Thyroid gland (tissue), 4 donors: Measurements from ENCODE around the gene SLC9C2. TPM values are rescaled to one million over a fixed set of nuclear protein-coding genes. Genes with fewer than 3 reads are reported as not detected.

ENCODE experiments used
- DNase-seq, 2 donors: peaks; one replicate each; pipeline ENCODE4 v3.0.0-alpha.2; 2019
- H3K27ac ChIP-seq, 3 donors: fragments of 200-600 bp; sonication (generic); 1 replicate in 2 of 3; 2 replicates in 1 of 3; pipeline ENCODE4 v1.5.1; 2016 to 2019; ENCODE audit warnings: mild to moderate bottlenecking in 1 of 3, moderate library complexity in 1 of 3
- H3K27me3 ChIP-seq: fragments of 200-600 bp; sonication (generic); one replicate; pipeline ENCODE4 v1.5.1; 2019
- H3K36me3 ChIP-seq, 2 donors: fragments of 200-600 bp; sonication (generic); one replicate each; pipeline ENCODE4 v1.5.1; 2016 to 2019
- H3K4me1 ChIP-seq, 2 donors: fragments of 200-600 bp; sonication (generic); one replicate each; pipeline ENCODE4 v1.5.1; 2017 to 2019
- H3K4me3 ChIP-seq, 3 donors: fragments of 200-600 bp; sonication (generic); replicated peaks in 1 of 3; 1 replicate in 2 of 3; 2 replicates in 1 of 3; pipeline ENCODE4 v1.5.1; 2016; ENCODE audit warnings: mild to moderate bottlenecking in 1 of 3
- H3K9me3 ChIP-seq: fragments of 200-600 bp; sonication (generic); one replicate; pipeline ENCODE4 v1.5.1; 2017
- POLR2A ChIP-seq, 2 donors: fragments of 450-650 bp; IDR thresholded peaks; one replicate each; pipeline ENCODE4 v1.6.1; 2017; ENCODE audit warnings: antibody characterized with exemption in 2 of 2, mild to moderate bottlenecking in 2 of 2, moderate library complexity in 1 of 2
- WGBS, 2 donors: methylation state at CpG; one replicate each; pipeline ENCODE4 v1.1.5; 2017; 5-methylcytosine and 5-hydroxymethylcytosine counted together
- intact Hi-C: fragments of 100-400 bp; cut with DNase I; formaldehyde crosslinking; loops from one replicate; pipeline ENCODE4 v1.15.1; 2023
- total RNA-seq, 4 donors: library from RNA; depleted of rRNA; stranded (reverse); fragments of >200 nt; gene quantifications; one replicate each; pipeline ENCODE4 v1.2.3, GENCODE V29; 2016
- TF ChIP-seq, protein P1 (sequence below), 6 experiments: fragments of 200-600 bp in 3 of 6; fragments of 450-650 bp in 3 of 6; sonication (generic) in 3 of 6; IDR thresholded peaks; one replicate each; pipeline ENCODE4 v1.5.1; 2016 to 2019; ENCODE audit warnings: antibody characterized with exemption in 6 of 6, mild to moderate bottlenecking in 2 of 6, inconsistent platforms in 1 of 6, moderate library complexity in 1 of 6

The SLC9C2 gene
- total RNA-seq, 4 donors from 2014 or later = not detected

DNA sequence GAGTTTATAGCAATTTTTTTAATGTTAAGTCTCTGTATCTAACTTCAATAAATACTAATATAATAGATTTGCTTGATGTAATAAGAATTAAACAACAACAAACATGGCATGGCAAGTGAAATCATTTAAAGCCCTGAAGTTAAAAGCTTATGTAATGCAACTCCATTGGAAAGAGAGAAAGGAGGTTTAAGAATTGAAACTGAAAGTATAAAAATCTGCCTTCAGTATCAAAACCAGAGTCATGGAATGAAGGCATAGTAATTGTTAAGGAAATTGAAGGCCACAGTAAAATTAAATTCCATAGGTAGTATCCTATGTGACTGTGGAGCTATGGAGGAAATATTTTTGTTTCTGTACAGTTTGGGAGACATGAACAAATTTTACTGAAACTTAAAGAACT, 70.6 kb downstream of the SLC9C2 start:
- DNase-seq = no peak
- TF ChIP-seq, protein P1, sequence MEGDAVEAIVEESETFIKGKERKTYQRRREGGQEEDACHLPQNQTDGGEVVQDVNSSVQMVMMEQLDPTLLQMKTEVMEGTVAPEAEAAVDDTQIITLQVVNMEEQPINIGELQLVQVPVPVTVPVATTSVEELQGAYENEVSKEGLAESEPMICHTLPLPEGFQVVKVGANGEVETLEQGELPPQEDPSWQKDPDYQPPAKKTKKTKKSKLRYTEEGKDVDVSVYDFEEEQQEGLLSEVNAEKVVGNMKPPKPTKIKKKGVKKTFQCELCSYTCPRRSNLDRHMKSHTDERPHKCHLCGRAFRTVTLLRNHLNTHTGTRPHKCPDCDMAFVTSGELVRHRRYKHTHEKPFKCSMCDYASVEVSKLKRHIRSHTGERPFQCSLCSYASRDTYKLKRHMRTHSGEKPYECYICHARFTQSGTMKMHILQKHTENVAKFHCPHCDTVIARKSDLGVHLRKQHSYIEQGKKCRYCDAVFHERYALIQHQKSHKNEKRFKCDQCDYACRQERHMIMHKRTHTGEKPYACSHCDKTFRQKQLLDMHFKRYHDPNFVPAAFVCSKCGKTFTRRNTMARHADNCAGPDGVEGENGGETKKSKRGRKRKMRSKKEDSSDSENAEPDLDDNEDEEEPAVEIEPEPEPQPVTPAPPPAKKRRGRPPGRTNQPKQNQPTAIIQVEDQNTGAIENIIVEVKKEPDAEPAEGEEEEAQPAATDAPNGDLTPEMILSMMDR (IDR thresholded peaks at IDR 0.05) = no peak
- no peak for TF ChIP-seq POLR2A (IDR thresholded peaks at IDR 0.05)
- H3K36me3 ChIP-seq = no peaks in the 10 kb centered on the region
- H3K4me1 ChIP-seq = no peaks in the 10 kb centered on the region
- no peak overlapping the region for H3K4me3 ChIP-seq
- no peak overlapping the region for H3K27ac ChIP-seq
- H3K27me3 ChIP-seq = no peaks in the 10 kb centered on the region
- intact Hi-C loops = no loop called here
- no peaks in the 10 kb centered on the region for H3K9me3 ChIP-seq

DNA sequence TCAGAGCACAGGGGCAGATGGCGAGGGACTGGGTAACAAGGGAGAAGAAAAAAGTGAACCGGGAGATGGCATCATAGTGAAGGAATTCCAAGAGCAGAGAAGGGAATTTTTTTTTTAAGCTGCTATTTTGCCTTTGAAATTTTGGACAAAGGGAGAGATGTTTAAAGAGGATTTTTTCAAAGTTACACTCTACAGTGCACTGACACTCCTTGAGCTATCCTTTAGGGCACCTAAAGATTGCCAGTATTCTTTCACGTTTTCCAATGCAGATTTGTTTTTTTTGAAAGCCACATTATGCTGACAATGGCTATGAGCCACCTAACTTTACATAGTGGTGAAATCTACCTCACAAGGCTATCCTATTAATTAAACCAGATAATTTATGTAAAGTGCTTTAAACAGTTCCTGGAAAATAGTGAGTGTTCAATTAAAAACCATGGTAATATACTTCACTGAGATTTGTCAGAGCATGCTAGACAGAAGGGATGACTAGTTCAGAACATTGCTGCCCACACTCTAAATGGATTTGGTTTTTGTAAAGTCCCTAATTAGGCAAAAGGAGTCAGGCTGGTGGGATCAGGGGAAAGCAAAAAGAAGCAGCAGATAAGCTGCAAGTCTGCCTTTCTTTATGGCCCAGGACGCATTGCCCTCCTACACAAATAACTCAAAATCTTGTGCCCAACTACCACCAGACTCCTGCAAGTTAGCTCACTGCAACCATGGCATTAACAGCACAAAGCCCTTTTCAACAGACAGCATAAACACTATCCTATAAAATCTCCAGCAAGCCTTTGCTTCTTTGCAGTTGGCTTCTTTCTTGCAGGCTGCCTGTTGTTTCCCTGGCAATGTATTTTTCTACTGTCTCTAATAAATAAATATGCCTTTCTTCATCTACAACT, 71.8 kb downstream of the SLC9C2 start:
- H3K4me3 ChIP-seq = no peak overlapping the region
- 74 to 79% methylated on average over 4 of the region's 4 CpGs for WGBS, 2 donors
- H3K27me3 ChIP-seq = no peaks in the 10 kb centered on the region
- no peaks in the 10 kb centered on the region for H3K4me1 ChIP-seq
- TF ChIP-seq, protein P1 (IDR thresholded peaks at IDR 0.05) = no peak
- no peak for TF ChIP-seq POLR2A (IDR thresholded peaks at IDR 0.05)
- no peak overlapping the region for H3K27ac ChIP-seq
- H3K9me3 ChIP-seq = no peaks in the 10 kb centered on the region
- DNase-seq = no peak
- H3K36me3 ChIP-seq = no peaks in the 10 kb centered on the region
- intact Hi-C loops = no loop called here

DNA sequence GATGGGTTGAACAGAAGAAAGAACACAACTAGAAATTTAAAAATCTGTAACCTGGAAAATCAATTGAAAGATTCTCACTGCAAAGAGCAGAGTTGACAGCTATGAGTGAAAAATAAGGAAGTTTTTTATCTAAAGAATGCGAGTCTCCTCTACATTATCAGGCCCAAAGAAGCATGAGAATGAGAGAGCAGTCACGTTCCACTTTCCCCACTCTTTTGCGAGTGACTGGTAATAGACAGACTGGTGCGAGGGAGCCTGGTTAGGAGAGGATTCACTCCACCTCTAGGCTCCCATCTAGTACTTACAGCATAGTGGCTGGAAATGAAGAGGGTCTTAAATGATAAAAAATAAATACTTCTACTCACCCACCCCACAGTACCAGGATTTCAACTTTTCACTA, 73.8 kb downstream of the SLC9C2 start:
- intact Hi-C loops = no loop called here
- WGBS, 2 donors = 75 to 76% methylated on average over 4 of the region's 4 CpGs
- Histone ChIP-seq H3K27ac (no peak overlapping the region), H3K4me3 (no peak overlapping the region), H3K36me3 (no peaks in the 10 kb centered on the region), H3K4me1 (no peaks in the 10 kb centered on the region), H3K27me3 (no peaks in the 10 kb centered on the region), H3K9me3 (no peaks in the 10 kb centered on the region)
- DNase-seq = no peak
- TF ChIP-seq, protein P1 (IDR thresholded peaks at IDR 0.05) = no peak
- TF ChIP-seq POLR2A (IDR thresholded peaks at IDR 0.05) = no peak

DNA sequence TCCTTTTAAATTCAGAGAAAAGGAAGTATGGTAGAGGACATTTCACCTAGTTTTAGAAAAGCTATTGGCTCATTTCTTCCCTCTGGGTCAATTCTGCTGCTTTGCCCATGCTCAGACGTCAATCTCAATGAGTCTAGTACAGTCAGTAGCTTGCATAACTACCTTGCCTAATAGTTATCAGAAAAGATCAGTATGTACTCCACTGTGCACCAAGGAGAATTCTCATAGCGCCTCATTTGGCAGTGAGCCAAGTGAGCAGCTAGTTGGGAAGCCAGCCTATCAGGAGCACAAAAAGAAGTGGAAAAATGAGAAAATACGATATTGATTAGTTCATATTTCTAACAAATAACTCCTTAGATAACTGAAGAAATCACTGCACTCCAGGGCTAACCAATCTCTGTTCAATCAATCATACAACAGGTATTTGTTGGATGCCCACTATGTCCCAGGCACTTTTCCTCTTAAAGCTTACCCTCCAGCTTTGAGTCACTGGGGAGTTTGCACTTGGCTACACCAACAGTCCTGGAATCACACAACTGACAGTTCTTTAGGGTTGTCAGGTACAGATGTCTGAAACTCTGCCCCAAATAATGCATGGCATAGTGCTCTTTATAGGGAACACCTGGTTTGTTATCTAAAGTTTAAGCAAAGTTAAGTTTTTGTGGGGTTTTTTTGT, 75.6 kb downstream of the SLC9C2 start:
- intact Hi-C loops = no loop called here
- 46 to 47% methylated on average over 3 of the region's 3 CpGs for WGBS, 2 donors
- peak; percentile 32 to 33 for DNase-seq
- Histone ChIP-seq H3K36me3 (no peaks in the 10 kb centered on the region), H3K9me3 (no peaks in the 10 kb centered on the region), H3K4me1 (no peaks in the 10 kb centered on the region), H3K27me3 (no peaks in the 10 kb centered on the region), H3K4me3 (no peak overlapping the region), H3K27ac (no peak overlapping the region)
- TF ChIP-seq, protein P1 (IDR thresholded peaks at IDR 0.05) = no peak
- no peak for TF ChIP-seq POLR2A (IDR thresholded peaks at IDR 0.05)

DNA sequence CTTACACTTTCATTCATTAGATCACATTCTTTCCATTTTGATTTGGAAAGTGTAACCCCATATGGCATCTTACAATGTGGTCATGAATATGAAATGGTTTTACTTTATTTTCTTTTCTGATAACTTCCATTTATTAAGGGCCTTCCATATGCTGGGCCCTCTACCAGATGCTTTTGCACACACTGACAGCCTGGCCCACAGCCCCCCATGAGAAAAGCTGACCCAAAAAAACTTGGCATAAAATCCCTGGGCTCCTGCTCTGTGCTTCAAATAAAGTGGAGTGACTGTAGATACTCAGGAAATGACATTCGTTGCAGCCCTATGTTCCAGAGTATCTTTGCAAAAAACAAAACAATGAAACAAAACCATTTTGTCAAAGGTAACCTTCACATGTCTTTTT, 76.9 kb downstream of the SLC9C2 start:
- no peak overlapping the region for H3K27ac ChIP-seq
- H3K4me3 ChIP-seq = no peak overlapping the region
- TF ChIP-seq, protein P1 (IDR thresholded peaks at IDR 0.05) = no peak
- TF ChIP-seq POLR2A (IDR thresholded peaks at IDR 0.05) = no peak
- no peaks in the 10 kb centered on the region for H3K4me1 ChIP-seq
- H3K27me3 ChIP-seq = no peaks in the 10 kb centered on the region
- no peaks in the 10 kb centered on the region for H3K36me3 ChIP-seq
- no peak for DNase-seq
- WGBS, 2 donors = 51 to 72% methylated on average over 1 of the region's 1 CpG
- intact Hi-C loops = no loop called here
- no peaks in the 10 kb centered on the region for H3K9me3 ChIP-seq
